ENCODE measurements around the gene SMIM10L2A. TPM values are rescaled to one million over a fixed set of nuclear protein-coding genes. Genes with fewer than 3 reads are reported as not detected.
"Not testable (repeated sequence)": the region's sequence is repeated elsewhere in the genome, so short reads cannot be mapped to it uniquely, and the experiment has no call there.

The SMIM10L2A gene
- total RNA-seq, 2 experiments from 2014 or later, result 0.58 to 0.65 TPM

DNA sequence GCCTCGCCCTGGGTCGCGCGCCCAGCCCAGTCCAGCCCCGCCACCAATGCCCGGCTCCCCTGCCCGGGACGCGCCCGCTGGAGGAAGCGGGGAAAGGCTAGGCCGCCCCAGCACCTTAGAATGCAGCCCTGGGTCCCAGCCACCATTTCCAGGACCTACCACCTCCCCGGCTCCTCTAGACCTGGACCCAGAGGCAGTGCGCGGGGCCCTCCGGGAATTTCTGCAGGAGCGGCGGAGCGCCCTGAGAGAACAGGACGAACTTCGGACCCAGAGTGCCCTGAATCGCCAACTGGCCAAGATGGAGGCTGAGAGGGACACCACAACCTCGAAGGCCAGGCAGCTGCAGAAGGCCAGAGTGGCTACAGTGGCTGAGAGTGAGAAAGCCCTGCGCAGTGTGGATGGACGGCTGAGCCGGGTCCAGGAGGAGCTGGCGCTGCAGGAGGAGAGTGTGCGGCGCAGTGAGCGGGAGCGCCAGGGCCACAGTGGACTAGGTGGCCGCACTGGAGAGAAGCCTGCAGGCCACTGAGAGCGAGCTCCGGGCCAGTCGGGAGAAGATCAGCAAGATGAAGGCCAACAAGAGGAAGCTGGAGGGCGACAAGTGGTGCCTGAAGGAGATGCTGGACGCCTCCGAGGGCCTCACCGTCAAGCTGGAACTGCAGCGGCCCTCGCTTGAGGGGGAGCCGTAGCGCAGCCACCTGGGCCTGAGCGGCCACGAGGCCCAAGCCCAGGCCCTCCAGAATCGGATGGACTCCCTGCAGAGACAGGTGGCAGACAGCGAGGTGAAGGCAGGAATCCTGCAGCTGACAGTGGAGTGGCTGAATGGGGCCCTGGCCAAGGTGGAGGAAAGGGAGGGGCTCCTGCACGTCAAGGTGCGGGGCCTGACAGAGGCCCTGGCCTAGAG, 15.5 kb downstream of the SMIM10L2A start:
- Mint-ChIP-seq H3K27ac (no peak overlapping the region), H3K4me1 (ENCODE audit: low read depth) (no peaks in the 10 kb centered on the region), H3K9me3 (ENCODE audit: insufficient read depth) (no peaks in the 10 kb centered on the region), H3K27me3 (ENCODE audit: low read depth) (peaks cover 6% of the 10 kb centered on the region), H3K4me3 (no peak overlapping the region), H3K36me3 (ENCODE audit: low read depth) (no peaks in the 10 kb centered on the region)
- DNase-seq (no peak), ATAC-seq (no peak)
- CTCF ChIA-PET, result interaction anchor here (0.6 kb wide), 1 partner anchor 165 kb away, joined by 3 read pairs; no protein-coding TSS in a partner anchor
- POLR2A ChIA-PET, result no interaction called here

DNA sequence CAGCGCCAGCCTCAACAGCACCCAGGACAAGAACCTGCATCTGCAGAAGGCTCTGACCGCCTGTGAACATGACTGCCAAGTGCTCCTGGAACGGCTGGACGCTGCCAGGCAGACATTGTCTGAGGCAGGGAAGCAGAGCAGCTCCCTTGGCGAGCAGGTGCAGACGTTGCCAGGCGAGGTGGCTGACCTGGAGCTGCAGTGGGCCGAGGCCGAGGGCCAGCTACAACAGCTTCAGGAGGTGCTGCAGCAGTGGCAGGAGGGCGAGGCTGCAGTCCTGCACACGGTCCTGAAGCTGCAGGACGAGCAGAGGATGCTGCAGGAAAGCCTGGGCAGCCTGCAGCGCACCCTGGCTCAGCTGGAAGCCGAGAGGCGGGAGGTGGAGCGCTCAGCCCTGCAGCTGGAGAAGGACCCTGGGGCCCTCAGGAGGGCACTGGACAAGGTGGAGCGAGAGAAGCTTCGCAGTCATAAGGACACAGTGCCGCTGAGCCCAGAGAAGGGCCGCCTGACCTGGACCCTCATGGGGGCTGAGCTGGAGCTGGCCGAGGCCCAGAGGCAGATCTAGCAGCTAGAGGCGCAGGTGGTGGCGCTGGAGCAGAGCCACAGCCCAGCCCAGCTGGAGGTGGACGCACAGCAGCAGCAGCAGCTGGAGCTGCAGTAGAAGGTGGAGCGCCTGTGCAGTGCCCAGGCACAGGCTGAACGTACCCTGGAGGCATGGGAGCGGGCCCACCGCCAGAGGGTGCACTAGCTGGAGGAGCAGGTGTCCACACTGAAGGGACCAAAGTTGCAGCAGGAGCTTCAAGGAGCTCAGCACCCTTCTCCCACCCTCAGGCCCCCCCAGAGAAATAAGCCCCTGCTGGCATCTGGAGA, 16.4 kb downstream of the SMIM10L2A start:
- H3K36me3 Mint-ChIP-seq (ENCODE audit: low read depth), result no peaks in the 10 kb centered on the region
- no peaks in the 10 kb centered on the region for H3K9me3 Mint-ChIP-seq (ENCODE audit: insufficient read depth)
- no peaks in the 10 kb centered on the region for H3K4me1 Mint-ChIP-seq (ENCODE audit: low read depth)
- ATAC-seq (no peak), DNase-seq (no peak)
- H3K4me3 Mint-ChIP-seq, result no peak overlapping the region
- H3K27ac Mint-ChIP-seq, result no peak overlapping the region
- POLR2A ChIA-PET, result no interaction called here
- H3K27me3 Mint-ChIP-seq (ENCODE audit: low read depth), result peaks cover 9% of the 10 kb centered on the region
- CTCF ChIA-PET, result interaction anchor here (0.6 kb wide), 1 partner anchor 165 kb away, joined by 3 read pairs; no protein-coding TSS in a partner anchor

DNA sequence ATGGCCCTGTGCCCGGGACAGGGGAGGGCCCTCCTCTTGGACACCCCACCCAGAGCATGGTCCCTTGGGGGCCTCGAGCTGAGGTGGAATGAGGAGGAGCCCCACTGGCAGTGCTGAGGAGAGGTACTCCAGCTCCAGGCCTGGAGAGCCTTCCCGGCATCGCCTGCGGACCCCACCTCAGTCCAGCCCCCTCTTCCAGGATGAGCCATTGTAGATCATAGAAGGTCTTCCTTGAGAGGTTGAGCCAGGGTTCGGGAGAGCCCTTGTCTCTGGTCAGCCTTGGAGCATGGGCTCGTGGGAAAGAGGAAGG, 16.9 kb downstream of the SMIM10L2A start:
- no peaks in the 10 kb centered on the region for H3K9me3 Mint-ChIP-seq (ENCODE audit: insufficient read depth)
- no peak overlapping the region for H3K4me3 Mint-ChIP-seq
- no peaks in the 10 kb centered on the region for H3K36me3 Mint-ChIP-seq (ENCODE audit: low read depth)
- POLR2A ChIA-PET, result no interaction called here
- H3K27ac Mint-ChIP-seq, result no peak overlapping the region
- ATAC-seq (no peak), DNase-seq (no peak)
- H3K4me1 Mint-ChIP-seq (ENCODE audit: low read depth), result no peaks in the 10 kb centered on the region
- H3K27me3 Mint-ChIP-seq (ENCODE audit: low read depth), result peaks cover 9% of the 10 kb centered on the region
- CTCF ChIA-PET, result no interaction called here

- no peak for ATAC-seq
- Mint-ChIP-seq H3K4me3 (no peak overlapping the region), H3K27me3 (ENCODE audit: low read depth) (no peaks in the 10 kb centered on the region), H3K27ac (no peak overlapping the region), H3K9me3 (ENCODE audit: insufficient read depth) (no peaks in the 10 kb centered on the region), H3K4me1 (ENCODE audit: low read depth) (no peaks in the 10 kb centered on the region), H3K36me3 (ENCODE audit: low read depth) (no peaks in the 10 kb centered on the region)
- CTCF ChIA-PET, result interaction anchor here (0.8 kb wide), 1 partner anchor 14 kb away, joined by 3 read pairs; no protein-coding TSS in a partner anchor
- DNase-seq, result no peak
- POLR2A ChIA-PET, result no interaction called here
These were observed 28.1 kb downstream of the SMIM10L2A start for GRCh38 chrX:135449637-135450550.

GRCh38 chrX:135453381-135453780, 31.6 kb downstream of the SMIM10L2A start:
- Mint-ChIP-seq H3K4me3 (no peak overlapping the region), H3K36me3 (ENCODE audit: low read depth) (no peaks in the 10 kb centered on the region), H3K27me3 (ENCODE audit: low read depth) (peaks cover 4% of the 10 kb centered on the region), H3K27ac (no peak overlapping the region), H3K9me3 (ENCODE audit: insufficient read depth) (peaks cover 3% of the 10 kb centered on the region), H3K4me1 (ENCODE audit: low read depth) (no peaks in the 10 kb centered on the region)
- ATAC-seq (no peak), DNase-seq (no peak)
- ChIA-PET POLR2A (no interaction called here), CTCF (interaction anchor here (1.0 to 1.9 kb wide), 2 partner anchors 8 to 10 kb away, joined by 3 to 5 read pairs; no protein-coding TSS in a partner anchor)

GRCh38 chrX:135454816-135455215, 33.1 kb downstream of the SMIM10L2A start:
- ChIA-PET POLR2A (no interaction called here), CTCF (interaction anchor here (1.9 kb wide), 1 partner anchor 9 kb away, joined by 5 read pairs; no protein-coding TSS in a partner anchor)
- Mint-ChIP-seq H3K4me1 (ENCODE audit: low read depth) (no peaks in the 10 kb centered on the region), H3K4me3 (no peak overlapping the region), H3K27ac (no peak overlapping the region), H3K9me3 (ENCODE audit: insufficient read depth) (peaks cover 3% of the 10 kb centered on the region), H3K36me3 (ENCODE audit: low read depth) (no peaks in the 10 kb centered on the region), H3K27me3 (ENCODE audit: low read depth) (peaks cover 5% of the 10 kb centered on the region)
- ATAC-seq, result no peak
- DNase-seq, result no peak

DNA sequence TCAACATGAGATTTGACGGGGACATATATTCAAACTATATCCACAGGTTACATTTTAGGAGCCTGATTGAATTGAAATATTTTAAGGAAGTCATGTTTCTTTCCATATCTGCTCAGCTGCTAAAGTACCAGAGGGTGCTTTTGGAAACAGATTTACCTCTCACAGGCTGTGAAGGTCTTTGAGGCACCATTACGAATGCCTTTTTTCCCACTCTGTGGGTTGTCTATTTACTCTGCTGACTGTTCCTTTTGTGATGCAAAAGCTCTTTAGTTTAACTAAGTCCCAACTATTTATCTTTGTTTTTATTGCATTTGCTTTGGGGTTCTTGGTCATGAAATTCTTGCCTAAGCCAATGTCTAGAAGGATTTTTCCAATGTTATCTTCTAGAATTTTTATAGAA, 40.0 kb downstream of the SMIM10L2A start:
- H3K36me3 Mint-ChIP-seq (ENCODE audit: low read depth); H3K4me1 Mint-ChIP-seq (ENCODE audit: low read depth); H3K27ac Mint-ChIP-seq; POLR2A ChIA-PET; H3K4me3 Mint-ChIP-seq; ATAC-seq; H3K9me3 Mint-ChIP-seq (ENCODE audit: insufficient read depth); CTCF ChIA-PET; DNase-seq: not testable (repeated sequence)
- H3K27me3 Mint-ChIP-seq (ENCODE audit: low read depth), result peaks cover 15% of the 10 kb centered on the region

- H3K27me3 Mint-ChIP-seq (ENCODE audit: low read depth), result peaks cover 16% of the 10 kb centered on the region
- ATAC-seq (no peak), DNase-seq (peak; percentile 22)
- peaks cover 2% of the 10 kb centered on the region for H3K4me1 Mint-ChIP-seq (ENCODE audit: low read depth)
- no peak overlapping the region for H3K4me3 Mint-ChIP-seq
- ChIA-PET CTCF (interaction anchor here (0.6 to 1.7 kb wide), 10 partner anchors 8 to 168 kb away, joined by 3 to 6 read pairs (median 3); no protein-coding TSS in a partner anchor), POLR2A (no interaction called here)
- no peaks in the 10 kb centered on the region for H3K36me3 Mint-ChIP-seq (ENCODE audit: low read depth)
- no peak overlapping the region for H3K27ac Mint-ChIP-seq
- H3K9me3 Mint-ChIP-seq (ENCODE audit: insufficient read depth), result no peaks in the 10 kb centered on the region
These were observed 42.2 kb downstream of the SMIM10L2A start for GRCh38 chrX:135463937-135464336.

GRCh38 chrX:135476378-135476777, 54.6 kb downstream of the SMIM10L2A start:
- ChIA-PET POLR2A (no interaction called here), CTCF (no interaction called here)
- peaks cover 19% of the 10 kb centered on the region for H3K27me3 Mint-ChIP-seq (ENCODE audit: low read depth)
- peak overlapping the region; percentile 12 for H3K4me3 Mint-ChIP-seq
- peak; percentile 27 for DNase-seq
- no peak overlapping the region for H3K27ac Mint-ChIP-seq
- H3K9me3 Mint-ChIP-seq (ENCODE audit: insufficient read depth), result no peaks in the 10 kb centered on the region
- peaks cover 20% of the 10 kb centered on the region for H3K4me1 Mint-ChIP-seq (ENCODE audit: low read depth)
- ATAC-seq, result no peak
- no peaks in the 10 kb centered on the region for H3K36me3 Mint-ChIP-seq (ENCODE audit: low read depth)

GRCh38 chrX:135477576-135477975, 55.8 kb downstream of the SMIM10L2A start:
- H3K4me3 Mint-ChIP-seq, result no peak overlapping the region
- peaks cover 14% of the 10 kb centered on the region for H3K27me3 Mint-ChIP-seq (ENCODE audit: low read depth)
- ChIA-PET POLR2A (no interaction called here), CTCF (no interaction called here)
- no peaks in the 10 kb centered on the region for H3K9me3 Mint-ChIP-seq (ENCODE audit: insufficient read depth)
- H3K4me1 Mint-ChIP-seq (ENCODE audit: low read depth), result peaks cover 20% of the 10 kb centered on the region
- DNase-seq, result peak; percentile 65
- ATAC-seq, result peak; percentile 86
- H3K36me3 Mint-ChIP-seq (ENCODE audit: low read depth), result no peaks in the 10 kb centered on the region
- peak overlapping the region; percentile 0 for H3K27ac Mint-ChIP-seq

All from activated CD8-positive, alpha-beta T cell treated with anti-CD3 and anti-CD28 coated beads, Interleukin-2, amount 10 ng/mL, durations not matched to agents 7 days and 5 days (primary cell).